CD1c-positive myeloid dendritic cell (primary cell): ENCODE measurements around the gene TEX11.
"Not testable (repeated sequence)": the region's sequence is repeated elsewhere in the genome, so short reads cannot be mapped to it uniquely, and the experiment has no call there.

ENCODE experiments used
- DNase-seq: peaks from one replicate; pipeline ENCODE4 v3.0.0-alpha.2; 2016; ENCODE audit errors: extremely low spot score

Gene TEX11

DNA sequence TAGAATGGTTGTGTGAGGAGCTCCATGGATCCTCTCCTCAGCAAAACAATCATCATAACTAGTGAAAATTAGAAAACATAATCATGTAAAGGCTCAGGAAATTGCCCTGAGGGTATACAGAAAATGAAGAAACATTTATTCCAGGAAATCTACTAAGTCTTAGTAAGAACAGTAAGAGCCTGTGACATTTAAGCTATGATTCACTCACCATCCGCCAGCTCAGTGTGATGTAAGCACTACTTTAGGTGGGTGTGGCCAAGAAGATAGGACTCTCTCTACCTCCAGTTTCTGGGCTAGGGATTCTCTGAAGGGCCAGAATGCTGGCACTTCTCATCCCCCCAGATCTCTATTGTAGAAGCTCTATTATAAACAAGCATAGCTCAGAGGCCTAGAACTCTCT lies 316.4 kb downstream of the TEX11 start:
- no peak for DNase-seq

DNA sequence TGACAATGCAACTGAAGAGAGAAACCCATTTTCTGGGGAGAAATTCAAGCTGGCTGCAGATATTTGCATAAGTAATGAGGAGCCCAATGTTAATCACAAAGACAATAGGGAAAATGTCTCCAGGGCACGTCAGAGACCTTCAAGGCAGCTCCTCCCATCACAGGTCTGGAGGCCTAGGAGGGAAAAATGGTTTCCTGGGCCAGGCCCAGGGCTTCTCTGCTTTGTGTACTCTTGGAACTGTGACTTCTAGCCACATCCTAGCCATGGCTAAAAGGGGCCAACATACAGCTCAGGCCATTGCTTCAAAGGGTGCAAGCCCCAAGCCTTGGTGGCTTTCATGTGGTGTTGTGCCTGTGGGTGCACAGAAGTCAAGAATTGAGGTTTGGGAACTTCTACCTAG lies 321.4 kb downstream of the TEX11 start:
- DNase-seq, result not testable (repeated sequence)

DNA sequence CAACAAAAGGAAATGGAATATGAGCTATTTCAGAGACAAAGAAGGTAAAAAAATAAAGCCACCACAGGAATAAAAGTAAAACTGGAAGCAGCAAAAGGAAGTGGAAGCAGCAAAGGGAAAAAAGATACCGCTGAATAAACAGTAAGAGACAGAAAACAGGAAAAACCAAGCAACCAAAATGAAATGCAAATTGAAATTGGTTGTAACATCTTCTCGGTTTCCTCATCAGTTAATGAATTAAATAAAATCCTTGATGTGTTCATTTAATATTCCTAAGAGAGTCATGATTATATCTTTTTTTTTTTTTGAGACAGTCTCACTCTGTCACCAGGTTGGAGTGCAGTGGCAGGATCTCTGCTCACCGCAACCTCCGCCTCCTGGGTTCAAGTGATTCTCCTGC lies 331.1 kb downstream of the TEX11 start:
- DNase-seq, result no peak

DNA sequence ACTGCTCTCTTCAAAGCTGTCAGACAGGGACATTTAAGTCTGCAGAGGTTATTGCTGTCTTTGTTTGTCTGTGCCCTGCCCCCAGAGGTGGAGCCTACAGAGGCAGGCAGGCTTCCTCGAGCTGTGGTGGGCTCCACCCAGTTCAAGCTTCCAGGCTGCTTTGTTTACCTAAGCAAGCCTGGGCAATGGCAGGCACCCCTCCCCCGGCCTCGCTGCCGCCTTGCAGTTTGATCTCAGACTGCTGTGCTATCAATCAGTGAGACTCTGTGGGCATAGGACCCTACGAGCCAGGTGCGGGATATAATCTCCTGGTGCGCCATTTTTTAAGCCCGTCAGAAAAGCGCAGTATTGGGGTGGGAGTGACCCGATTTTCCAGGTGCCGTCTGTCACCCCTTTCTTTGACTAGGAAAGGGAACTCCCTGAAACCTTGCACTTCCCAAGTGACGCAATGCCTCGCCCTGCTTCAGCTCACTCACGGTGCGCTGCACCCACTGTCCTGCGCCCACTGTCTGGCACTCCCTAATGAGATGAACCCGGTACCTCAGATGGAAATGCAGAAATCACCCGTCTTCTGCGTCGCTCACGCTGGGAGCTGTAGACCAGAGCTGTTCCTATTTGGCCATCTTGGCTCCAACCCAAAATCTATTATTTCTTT lies 338.5 kb downstream of the TEX11 start:
- not testable (repeated sequence) for DNase-seq

DNA sequence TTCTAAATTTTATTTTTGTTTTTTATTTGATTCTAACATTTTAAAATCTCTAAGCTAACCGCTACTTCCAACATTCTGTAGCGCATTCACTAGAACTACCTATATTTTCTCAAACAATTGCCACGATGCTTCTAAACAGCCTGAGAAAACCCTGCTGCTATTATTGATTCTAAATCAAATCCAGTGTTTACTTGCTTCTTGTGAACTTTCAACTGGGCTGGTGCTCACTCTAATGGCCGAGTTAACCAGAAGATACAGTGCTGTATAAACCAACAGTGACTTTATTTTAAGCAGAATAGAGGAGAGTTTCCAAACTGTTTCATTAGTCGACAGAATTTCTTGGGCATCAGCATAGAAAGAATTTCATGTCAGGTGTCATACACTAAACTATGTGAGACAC lies 353.6 kb downstream of the TEX11 start:
- no peak for DNase-seq

DNA sequence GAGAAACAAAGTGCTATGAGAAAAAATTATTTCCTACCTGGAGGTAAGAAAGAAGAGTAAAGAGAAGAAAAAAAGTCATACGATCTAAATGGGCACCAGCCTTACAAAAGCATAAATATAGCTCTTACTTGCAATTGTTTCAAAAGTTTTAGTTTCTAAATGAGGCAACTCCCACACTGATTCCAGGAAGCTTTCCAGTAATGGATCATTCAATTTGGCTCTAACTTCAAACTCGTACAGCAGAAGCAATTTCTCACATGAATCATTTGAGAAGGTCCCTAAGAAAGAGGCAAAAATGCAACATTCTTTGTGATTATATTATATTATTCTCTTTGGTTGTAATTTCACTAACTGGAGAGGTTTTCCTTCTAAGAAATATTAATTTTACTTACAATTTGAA lies 354.0 kb downstream of the TEX11 start:
- no peak for DNase-seq

DNA sequence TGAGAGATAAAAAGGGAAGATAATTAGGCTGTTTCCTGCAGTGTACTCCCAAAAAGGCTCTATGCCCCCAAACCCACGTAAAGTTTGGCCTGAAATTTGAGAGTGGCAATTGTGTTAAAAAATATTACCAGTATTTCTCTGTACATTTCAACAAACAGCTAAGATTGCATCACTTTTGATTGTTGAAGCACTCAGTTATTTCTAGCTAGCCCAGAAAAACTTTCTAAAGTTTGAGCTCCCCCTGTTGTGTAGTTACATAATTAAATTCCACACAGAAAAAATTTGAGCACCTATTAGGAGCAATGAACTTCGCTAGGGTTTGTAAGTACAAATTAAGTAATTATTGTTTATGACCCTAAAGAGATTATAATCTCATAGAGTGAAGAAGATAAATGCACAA lies 354.4 kb downstream of the TEX11 start:
- no peak for DNase-seq

DNA sequence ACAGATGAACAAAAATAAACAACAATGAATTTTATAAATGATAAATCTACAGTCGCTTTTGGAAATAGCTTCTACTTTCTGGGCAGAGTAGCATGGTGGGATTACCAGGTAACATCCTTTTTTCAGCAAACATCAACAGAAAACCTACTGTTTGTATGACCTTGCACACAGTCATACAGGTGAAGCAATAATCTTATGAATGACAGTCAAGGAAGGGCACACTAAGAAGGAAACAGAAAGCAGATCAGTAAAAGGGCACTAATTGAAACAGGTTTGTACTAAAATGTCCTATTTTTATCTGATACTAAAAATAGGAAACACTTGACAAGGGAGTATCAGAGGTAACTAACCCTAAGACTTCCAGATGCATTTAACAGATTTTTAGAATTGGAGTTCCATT lies 355.0 kb downstream of the TEX11 start:
- no peak for DNase-seq

DNA sequence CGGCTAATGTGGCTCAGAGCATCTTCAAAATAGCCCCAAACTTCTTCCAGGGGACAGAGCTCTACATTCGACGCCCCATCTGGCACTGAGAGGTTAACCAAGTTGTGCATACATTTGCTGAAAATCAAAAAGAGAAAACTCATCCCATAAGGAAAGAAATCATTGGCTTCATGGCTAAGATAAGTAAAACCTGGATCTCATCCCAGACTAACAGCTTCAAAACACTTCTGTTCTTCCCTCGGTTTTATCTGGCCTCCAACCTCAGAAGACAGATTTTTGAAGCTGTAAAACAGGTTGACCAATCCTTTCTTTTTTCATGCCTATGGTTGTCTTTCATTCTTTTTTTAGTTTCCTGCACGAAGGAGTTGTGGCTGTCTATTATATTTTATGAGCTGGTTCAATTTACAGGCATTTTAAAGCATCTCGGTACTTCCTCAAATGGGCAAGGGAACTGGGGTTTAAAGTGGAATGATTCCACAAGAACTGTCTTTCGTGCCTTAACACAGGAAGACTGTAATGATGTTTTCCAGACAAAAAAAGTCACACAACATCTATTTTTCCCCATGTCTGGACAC lies 356.3 kb downstream of the TEX11 start:
- DNase-seq, result peak; percentile 1

DNA sequence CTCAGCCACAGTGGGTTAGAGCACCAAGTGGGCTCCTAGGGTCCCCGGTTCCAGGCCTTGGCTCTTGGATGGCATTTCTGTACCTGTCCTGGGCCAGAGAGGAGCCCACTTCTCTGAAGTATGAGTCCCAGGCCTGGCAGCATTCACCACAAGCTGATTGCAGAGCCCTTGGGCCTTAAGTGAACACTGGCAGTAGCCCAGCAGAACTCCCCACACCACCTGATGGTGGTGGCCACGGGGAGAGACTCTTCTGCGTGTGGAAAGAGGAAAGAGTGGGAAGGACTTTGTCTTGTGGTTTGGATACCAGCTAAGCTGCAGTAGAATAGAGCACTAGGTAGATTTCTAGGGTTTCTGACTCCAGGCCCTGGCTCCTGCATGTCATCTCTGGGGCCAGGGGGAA lies 359.1 kb downstream of the TEX11 start:
- no peak for DNase-seq

DNA sequence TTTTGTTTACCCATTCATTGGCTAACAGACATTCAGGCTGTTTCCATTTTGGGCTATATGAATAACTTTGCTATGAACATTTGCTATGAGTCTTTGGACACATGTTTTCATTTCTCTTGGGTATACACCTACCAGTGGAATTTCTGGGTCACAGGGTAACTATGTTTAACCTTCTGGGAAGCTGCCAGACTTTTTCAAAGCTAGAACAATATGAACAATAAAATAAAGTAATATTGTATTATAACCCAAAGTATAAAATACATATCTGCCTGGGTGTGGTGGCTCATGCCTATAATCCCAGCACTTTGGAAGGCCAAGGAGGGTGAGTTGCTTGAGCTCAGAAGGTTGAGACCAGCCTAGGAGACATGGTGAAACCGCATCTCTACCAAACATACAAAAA lies 373.3 kb downstream of the TEX11 start:
- no peak for DNase-seq

DNA sequence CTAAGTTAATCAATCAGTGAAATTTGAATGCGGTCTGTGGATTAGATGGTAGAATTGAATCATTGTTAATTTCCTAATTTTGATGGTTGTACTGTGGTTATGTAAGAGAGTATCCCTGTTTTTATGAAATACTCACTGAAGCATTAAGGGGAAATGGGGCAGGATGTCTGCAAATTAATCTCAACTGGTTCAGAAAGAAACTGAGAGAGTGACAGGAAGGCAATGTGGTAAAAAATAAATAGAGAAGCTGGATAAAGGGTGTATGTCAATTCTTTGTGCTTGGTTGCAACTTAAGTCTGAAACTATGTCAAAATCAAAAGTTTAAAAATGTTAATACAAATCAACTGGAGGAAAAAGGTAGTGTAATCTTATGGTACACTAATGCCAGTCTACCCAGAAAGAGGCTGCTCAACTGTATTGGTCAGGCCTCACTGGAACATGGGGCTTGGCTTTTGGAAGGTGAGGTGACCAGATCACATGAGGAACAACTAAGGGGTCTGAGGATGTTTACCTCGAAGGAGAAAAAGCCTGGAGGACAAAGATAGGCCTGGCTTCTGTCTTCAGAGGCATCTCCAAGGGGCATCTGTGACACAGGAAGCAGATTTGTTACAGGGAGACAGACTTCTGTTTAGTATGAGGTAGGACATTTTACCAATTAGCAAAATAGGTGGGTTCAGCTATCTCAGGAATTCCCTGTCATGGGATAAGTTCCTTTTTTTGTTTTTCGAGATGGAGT lies 380.7 kb downstream of the TEX11 start:
- no peak for DNase-seq

DNA sequence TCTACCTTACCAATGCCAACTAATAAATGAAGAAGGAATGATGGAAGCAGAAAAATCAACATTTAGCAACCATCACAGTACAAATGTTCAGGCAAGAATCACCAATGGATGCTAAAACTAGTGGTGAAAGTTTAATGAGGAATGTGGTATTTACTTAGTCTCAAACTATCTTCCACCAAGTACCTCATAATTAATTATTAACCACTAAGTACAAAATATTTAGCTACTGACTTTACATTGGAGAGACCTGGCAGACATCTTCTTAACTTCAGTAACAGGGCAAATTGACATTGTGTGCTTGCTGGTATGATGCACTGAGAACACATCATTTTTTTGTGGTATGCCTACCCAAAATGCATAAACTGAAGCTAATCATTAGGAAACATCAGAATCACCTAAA lies 381.5 kb downstream of the TEX11 start:
- DNase-seq, result no peak

DNA sequence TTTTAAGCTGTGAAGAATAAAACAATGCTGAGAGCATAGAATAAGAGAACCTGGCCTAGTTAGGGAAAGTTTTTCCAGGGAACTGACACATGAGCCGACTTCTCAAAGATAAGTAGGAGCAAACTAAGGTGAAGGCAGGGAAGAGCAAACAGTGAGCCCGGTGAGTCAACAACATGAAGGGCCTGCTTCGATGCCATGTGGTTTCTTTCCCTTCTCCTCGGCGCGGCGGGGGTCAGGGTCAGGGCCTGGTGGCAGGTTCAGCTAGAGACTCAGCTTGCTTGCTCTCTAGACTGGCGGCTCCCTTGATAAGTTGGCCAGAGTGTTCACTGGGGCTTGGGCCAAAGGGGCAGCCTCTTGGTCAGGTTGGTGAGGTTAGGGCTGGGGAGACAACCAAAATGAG lies 382.8 kb downstream of the TEX11 start:
- DNase-seq, result no peak

DNA sequence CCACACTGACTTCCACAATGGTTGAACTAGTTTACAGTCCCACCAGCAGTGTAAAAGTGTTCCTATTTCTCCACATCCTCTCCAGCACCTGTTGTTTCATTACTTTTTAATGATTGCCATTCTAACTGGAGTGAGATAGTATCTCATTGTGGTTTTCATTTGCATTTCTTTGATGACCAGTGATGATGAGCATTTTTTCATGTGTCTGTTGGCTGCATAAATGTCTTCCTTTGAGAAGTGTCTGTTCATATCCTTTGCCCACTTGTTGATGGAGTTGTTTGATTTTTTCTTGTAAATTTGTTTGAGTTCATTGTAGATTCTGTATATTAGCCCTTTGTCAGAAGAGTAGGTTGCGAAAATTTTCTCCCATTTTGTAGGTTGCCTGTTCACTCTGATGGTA lies 392.8 kb downstream of the TEX11 start:
- DNase-seq, result not testable (repeated sequence)

DNA sequence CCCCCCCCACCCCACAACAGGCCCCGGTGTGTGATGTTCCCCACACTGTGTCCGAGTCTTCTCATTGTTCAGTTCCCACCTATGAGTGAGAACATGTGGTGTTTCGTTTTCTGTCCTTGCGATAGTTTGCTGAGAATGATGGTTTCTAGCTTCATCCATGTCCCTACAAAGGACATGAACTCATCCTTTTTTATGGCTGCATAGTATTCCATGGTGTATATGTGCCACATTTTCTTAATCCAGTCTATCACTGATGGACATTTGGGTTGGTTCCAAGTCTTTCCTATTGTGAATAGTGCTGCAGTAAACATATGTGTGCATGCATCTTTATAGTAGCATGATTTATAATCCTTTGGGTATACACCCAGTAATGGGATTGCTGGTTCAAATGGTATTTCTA lies 393.2 kb downstream of the TEX11 start:
- DNase-seq, result not testable (repeated sequence)

DNA sequence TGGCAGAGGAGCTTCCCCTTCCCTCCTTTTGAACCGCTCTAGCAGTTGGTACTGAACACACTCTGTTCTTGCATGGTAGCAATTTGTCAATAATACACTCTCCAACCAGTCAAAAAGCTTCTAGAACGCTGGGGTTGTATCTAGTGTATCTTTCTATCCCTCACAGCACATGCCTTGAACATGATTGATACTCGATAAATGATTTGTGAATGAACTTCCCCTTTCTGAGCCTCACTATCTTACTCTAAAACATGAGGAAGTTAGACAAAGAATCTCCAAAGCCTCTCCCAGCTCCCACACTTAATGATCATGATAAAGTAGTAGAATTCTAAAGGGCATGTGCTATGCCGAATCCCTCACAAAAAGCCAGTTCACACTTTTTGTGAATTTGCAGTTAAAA lies 399.4 kb downstream of the TEX11 start:
- DNase-seq, result peak; percentile 1

DNA sequence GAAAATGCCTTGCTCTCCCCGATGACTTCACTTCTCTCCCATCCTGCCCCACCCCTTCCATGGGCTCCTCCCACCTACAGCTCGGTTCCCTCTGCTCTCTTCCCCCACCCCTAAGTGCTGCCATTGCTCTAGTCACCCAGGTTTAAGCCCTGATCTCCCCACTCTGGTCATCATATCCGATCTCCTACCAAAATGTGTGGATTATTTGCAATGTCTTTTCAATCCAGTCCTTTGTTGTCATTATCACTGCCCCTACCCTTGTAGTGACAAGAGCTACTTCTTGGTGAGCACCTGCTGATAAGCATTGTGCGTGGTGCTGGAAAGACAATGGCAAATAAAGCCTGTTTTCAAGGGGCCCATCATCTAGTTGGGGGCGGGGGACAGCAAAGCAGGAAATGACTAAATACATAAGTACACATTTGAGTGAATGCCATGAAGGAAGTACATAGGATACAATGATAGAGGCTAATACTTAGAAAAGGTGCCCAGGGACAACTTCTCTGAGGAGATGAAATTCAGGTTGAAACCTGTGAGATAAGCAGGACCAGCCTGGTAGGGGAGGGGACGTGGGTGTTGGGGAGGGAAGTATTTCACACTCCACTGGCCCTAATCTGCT lies 400.1 kb downstream of the TEX11 start:
- no peak for DNase-seq

DNA sequence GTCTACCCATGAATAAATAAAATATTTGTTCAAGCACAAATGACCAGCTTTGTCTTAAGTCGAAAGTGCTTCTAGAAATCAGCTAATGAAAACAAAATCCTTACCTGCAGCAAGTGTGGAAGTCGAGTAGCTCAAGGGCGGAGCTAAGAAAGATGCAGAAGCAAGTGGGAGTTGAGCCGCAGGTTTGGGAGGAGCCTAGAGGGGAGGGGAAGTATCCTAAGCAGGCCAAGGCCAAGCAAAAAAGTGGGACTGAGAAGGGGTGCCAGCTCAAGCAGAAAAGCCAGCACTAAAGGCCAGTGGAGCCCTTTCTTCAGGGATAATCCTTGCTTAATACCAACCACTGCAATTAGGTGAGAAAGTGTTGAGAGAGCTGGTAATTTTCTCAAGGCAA lies 403.1 kb downstream of the TEX11 start:
- no peak for DNase-seq

DNA sequence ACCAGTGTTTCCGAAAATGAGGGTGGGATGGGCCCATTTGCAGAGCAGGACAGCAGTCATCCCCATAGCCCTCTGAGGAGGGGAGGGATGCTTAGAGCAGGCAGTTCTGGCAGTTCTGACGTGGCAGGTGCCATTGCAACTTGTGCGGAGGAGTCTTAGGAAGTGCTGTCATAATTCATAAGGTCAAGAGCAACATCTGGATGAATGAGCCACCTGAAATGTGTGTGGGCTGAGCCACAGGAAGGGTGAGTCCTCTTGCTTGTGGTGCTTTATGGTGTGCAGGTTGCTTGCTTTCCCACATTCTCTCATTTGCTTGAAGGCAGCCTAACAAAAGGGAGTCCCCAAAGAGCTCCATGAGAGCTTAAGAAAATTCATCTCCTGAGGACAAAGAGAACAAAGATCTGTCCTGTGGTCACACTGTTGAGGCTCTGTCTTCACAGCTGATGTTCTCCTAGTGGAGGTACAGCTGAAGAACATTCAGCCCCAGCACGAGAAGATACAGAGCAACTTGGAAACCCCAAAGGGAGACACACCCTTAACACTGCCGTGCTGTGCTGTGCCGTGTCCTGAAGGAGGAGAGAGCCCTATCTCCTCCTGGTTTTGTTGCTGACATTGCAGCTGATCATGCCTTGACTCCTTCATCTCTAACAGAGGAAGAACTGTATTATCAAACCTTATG lies 403.6 kb downstream of the TEX11 start:
- DNase-seq, result no peak

DNA sequence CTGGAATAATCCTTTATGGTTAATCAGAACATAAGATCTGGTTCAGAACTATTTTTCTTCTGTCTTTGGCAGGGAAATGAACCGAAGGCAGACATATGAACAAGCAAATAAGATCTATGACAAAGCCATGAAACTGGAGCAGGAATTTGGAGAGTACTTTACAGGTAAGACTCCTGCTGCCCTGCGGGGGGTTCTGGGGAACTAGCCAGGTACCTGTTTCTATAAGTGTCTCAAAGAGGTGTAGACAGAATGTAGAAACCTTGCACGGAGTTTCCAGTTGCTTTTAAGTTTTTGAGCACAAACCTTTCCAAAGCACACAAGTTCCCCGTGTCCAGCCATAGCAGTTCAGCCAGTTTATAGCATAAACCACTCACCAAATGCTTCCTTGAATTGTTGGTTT lies 407.7 kb downstream of the TEX11 start:
- no peak for DNase-seq

DNA sequence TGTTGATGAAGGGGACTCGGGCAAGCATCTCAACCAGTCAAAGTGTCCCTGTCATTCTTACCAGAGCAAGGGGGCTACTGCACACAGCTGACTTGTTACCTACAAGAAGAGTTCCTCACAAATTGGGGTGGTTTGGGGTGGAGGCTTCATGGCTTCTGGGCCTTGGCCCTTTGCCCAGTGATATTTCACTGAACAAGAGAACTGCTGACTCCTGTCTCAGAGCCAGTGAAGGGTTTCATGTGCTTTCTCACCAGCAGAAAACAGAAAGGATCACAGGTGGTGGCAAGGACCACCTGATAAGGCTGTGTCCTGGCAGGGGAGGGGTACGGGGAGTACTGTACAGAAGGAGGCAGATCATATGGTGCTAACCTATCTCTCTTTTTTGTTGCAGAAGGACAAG lies 410.4 kb downstream of the TEX11 start:
- DNase-seq, result no peak
